Measurements from ENCODE around the gene PAGE4. TPM values are rescaled to one million over a fixed set of nuclear protein-coding genes. Genes with fewer than 3 reads are reported as not detected.

Gene PAGE4
- total and polyA plus RNA-seq, 7 donors: 0.81 to 1.4 (median 1.1) TPM; not detected in 3

DNA sequence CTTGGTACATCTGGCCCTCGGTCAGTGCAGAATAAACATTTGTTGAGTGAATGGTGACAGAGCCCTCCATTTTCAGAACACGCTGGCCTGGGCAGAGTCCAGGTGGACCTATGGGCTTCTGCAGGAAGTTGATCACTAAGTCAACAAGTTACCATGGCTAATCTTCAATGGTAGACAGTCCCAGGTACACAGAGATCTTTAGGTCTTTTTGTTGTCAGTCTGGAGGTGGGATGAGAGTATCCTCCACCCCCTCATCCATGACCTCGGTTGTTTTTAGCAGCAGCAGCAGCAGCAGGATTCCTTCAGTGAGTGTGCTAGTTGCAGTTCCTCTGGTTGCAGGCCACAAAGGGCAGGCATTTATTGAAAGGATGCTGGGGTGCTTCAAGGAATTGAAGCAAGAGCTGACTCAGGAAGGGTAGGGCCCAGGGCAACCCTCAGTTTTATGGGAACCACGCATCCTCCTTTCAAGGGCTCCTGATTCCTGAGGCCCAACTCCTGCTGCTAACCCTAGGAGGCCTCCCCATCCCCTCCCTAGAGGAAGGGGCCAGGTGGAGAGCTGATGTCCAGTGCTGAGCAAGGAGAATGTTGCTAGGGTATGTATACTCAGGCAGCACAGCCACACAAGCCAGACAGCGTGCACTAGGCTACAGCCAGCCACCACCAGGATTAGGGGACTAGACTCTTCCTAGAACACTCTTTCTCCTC is 48.4 kb downstream of the PAGE4 start:
- Histone ChIP-seq H3K27me3 (ENCODE audit: insufficient read depth in 3 of 3, low read length in 2 of 3) (peaks cover 0 to 5% (median 0%) of the 10 kb centered on the region in 3 donors), H3K27ac (peak overlapping the region; percentile 80), H3K4me3 (no peak overlapping the region), H3K9me3 (no peaks in the 10 kb centered on the region), H3K36me3 (ENCODE audit: insufficient read depth in 1 of 2, low read depth in 1 of 2) (no peaks in the 10 kb centered on the region), H3K4me1 (no peaks in the 10 kb centered on the region)
- DNase-seq (no peak), ATAC-seq (no peak)
- intact Hi-C loops (cut with DNase I): no loop called here
- TF ChIP-seq, protein P1, sequence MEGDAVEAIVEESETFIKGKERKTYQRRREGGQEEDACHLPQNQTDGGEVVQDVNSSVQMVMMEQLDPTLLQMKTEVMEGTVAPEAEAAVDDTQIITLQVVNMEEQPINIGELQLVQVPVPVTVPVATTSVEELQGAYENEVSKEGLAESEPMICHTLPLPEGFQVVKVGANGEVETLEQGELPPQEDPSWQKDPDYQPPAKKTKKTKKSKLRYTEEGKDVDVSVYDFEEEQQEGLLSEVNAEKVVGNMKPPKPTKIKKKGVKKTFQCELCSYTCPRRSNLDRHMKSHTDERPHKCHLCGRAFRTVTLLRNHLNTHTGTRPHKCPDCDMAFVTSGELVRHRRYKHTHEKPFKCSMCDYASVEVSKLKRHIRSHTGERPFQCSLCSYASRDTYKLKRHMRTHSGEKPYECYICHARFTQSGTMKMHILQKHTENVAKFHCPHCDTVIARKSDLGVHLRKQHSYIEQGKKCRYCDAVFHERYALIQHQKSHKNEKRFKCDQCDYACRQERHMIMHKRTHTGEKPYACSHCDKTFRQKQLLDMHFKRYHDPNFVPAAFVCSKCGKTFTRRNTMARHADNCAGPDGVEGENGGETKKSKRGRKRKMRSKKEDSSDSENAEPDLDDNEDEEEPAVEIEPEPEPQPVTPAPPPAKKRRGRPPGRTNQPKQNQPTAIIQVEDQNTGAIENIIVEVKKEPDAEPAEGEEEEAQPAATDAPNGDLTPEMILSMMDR (IDR thresholded peaks at IDR 0.05): no peak
- 65% methylated on average over 5 of the region's 5 CpGs for WGBS, 3 donors

DNA sequence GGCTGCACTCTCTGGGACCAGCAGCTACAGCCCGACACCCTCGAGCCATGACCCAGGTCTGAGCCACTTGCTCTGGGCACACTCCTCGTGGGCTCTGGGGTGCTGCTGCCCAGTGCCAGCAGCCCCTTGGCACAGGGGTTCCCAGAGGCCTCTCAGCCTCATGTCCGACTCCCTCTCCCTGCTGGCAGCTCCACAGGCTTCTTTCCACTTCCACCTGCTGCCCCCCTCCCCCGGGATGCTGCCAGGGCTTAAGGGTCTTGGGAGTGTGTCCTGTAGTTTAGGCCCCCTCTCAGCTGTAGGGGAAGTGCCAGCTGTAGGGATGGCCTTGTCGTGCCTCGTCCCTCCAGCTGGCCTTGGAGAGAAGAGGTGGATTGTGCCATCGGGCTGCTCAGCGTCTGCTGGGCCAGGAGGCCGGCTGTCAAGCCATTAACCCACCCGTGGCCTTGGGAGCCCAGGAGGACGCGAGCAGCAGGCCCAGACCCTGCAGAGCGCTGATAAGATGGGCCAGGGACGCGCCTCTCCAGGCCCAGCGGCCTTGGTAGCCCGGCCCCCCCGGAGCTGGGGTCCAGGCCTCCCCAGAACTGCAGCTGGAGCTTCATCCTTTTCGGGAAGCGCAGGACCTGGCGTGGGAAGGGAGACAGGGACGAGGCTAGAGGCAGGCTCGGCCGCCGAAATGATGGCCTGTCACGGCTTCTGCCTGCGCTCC is 49.2 kb downstream of the PAGE4 start:
- intact Hi-C loops (cut with DNase I): no loop called here
- DNase-seq (no peak), ATAC-seq (peak; percentile 10 to 52 (median 40))
- Histone ChIP-seq H3K27me3 (ENCODE audit: insufficient read depth in 3 of 3, low read length in 2 of 3) (peaks cover 0 to 5% (median 0%) of the 10 kb centered on the region in 3 donors), H3K4me3 (peak overlapping the region; percentile 70), H3K27ac (peak overlapping the region; percentile 80), H3K36me3 (ENCODE audit: insufficient read depth in 1 of 2, low read depth in 1 of 2) (no peaks in the 10 kb centered on the region), H3K4me1 (no peaks in the 10 kb centered on the region), H3K9me3 (no peaks in the 10 kb centered on the region)
- WGBS, 3 donors: 12 to 42% (median 22%) methylated on average over 15 to 28 of the region's 28 CpGs
- TF ChIP-seq, protein P1 (IDR thresholded peaks at IDR 0.05): no peak

DNA sequence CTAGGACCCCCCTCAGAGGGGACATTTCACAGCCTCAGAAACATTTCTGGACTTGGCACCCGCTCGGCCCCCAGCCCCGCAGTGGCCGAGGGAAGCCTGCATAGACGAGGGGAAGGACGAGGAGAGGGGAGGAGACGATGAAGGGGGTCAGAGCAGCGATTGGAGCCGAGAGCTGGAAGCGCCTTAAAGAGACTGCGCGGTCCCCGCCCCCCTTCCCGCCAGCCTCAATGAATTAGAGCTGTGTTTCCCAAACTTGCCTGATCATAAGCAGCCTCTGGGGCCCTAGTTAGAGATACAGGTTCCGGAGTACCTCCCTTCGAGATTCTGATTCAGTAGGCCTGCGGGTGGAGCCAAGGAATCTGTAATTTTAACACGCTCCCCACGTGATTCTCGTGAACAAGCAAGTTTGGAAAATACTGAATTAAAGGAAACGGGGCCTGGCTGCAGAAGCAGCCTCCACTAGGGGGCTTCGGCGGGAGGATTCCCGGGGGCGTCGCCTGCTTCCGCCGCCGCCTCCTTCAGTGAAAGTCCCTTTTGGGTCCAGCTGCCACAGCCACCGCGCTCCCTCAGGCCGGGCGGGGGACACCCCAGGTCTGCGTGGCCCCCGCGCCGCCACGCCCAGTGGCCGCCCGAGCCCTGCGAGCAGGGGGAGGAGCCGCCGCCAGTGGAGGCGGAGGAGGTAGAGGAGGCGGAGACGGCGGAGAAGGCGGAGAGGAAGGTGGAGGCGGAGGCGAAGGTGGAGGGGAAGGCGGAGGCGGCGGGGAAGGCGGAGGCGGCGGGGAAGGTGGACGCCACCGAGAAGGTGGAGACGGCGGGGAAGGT is 49.9 kb downstream of the PAGE4 start, which contains the start of gene USP27X:
Gene USP27X, plus strand, starts transcription at position 651 of the 822 bp plus-strand sequence. CDS start 824 bp downstream, outside the sequence.
- DNase-seq: peak; percentile 71 to 86
- peak; percentile 89 to 96 (median 93) for ATAC-seq
- Histone ChIP-seq H3K4me3 (peak within 1 kb of the TSS; percentile 70), H3K27ac (peak within 1 kb of the TSS; percentile 80), H3K4me1 (no peaks in the 10 kb centered on the region), H3K9me3 (no peaks in the 10 kb centered on the region), H3K36me3 (ENCODE audit: insufficient read depth in 1 of 2, low read depth in 1 of 2) (no peaks in the 10 kb centered on the region), H3K27me3 (ENCODE audit: insufficient read depth in 3 of 3, low read length in 2 of 3) (peaks cover 0 to 3% (median 0%) of the 10 kb centered on the region in 3 donors)
- WGBS, 3 donors: 0 to 26% (median 1%) methylated on average over 31 to 59 of the region's 60 CpGs
- intact Hi-C loops (cut with DNase I): no loop called here
- TF ChIP-seq, protein P1 (IDR thresholded peaks at IDR 0.05): peak; percentile 36

DNA sequence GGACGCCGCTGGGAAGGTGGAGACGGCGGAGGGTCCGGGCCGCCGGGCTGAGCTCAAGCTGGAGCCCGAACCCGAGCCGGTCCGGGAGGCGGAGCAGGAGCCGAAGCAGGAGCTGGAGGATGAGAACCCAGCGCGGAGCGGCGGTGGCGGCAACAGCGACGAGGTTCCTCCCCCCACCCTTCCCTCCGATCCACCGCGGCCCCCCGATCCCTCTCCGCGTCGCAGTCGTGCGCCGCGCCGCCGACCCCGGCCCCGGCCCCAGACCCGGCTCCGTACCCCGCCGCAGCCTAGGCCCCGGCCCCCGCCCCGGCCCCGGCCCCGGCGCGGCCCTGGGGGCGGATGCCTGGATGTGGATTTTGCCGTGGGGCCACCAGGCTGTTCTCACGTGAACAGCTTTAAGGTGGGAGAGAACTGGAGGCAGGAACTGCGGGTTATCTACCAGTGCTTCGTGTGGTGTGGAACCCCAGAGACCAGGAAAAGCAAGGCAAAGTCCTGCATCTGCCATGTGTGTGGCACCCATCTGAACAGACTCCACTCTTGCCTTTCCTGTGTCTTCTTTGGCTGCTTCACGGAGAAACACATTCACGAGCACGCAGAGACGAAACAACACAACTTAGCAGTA is 50.7 kb downstream of the PAGE4 start:
- Histone ChIP-seq H3K4me3 (peak overlapping the region; percentile 70), H3K27ac (peak overlapping the region; percentile 80), H3K4me1 (no peaks in the 10 kb centered on the region), H3K36me3 (ENCODE audit: insufficient read depth in 1 of 2, low read depth in 1 of 2) (no peaks in the 10 kb centered on the region), H3K9me3 (no peaks in the 10 kb centered on the region), H3K27me3 (ENCODE audit: insufficient read depth in 3 of 3, low read length in 2 of 3) (no peaks in the 10 kb centered on the region)
- DNase-seq: no peak
- intact Hi-C loops (cut with DNase I): loop anchor here in 1 of 2 donors (5.0 kb wide), 1 partner anchor 38 kb away; no protein-coding TSS in a partner anchor
- TF ChIP-seq, protein P1 (IDR thresholded peaks at IDR 0.05): no peak
- 4 to 43% (median 29%) methylated on average over 6 to 55 of the region's 55 CpGs for WGBS, 3 donors
- peak in 2 of 4 donors; percentile 13 to 19 for ATAC-seq
